Endothelial cell of umbilical vein (primary cell): ENCODE data around the gene SLFN12L. TPM values are rescaled to one million over a fixed set of nuclear protein-coding genes. Genes with fewer than 3 reads are reported as not detected.

Experiments used
- BruUV-seq: library from RNA; stranded (reverse); fragments of 400-500 nt; replicated peaks from 2 replicates; lab custom pipeline; 2021; lab: Mats Ljungman, UMichigan
- CTCF ChIA-PET: fragments of 300-600, 350-600 bp; sonication (Branson Sonifier 250); formaldehyde crosslinking; loops from one replicate; lab custom pipeline; 2021; ENCODE audit warnings: antibody characterized with exemption, inconsistent platforms; lab: Charles Lee
- POLR2A ChIA-PET: fragments of 300-600, 350-600 bp; sonication (Branson Sonifier 250); formaldehyde crosslinking; loops from one replicate; lab custom pipeline; 2021; ENCODE audit warnings: antibody characterized with exemption, inconsistent platforms; lab: Charles Lee
- DNase-seq: peaks from one replicate; pipeline ENCODE4 v3.0.0-alpha.2; 2011; ENCODE audit warnings: low read depth, low spot score
- FAIRE-seq: peaks from 2 replicates; lab custom pipeline; 2011; peaks lifted over from hg19 to GRCh38; lab: Jason Lieb, UNC
- H2AFZ ChIP-seq: 2 replicates; pipeline ENCODE4 v1.6.0; 2012; ENCODE audit warnings: low read depth, low read length, control low read depth, inconsistent platforms
- H3K27ac ChIP-seq: 2 replicates; pipeline ENCODE4 v1.5.1; 2011; ENCODE audit warnings: low read depth, mild to moderate bottlenecking, control low read depth, low read length, moderate library complexity; ENCODE audit not compliant: insufficient read depth
- H3K27me3 ChIP-seq, 2 experiments: 2 replicates each; pipeline versions ENCODE4 v1.6.0 to v1.6.1; 2011; ENCODE audit warnings: low read length in 2 of 2, mixed read lengths in 1 of 2; ENCODE audit not compliant: control insufficient read depth in 2 of 2, insufficient read depth in 2 of 2
- H3K36me3 ChIP-seq, 2 experiments: 2 replicates in 1 of 2; 3 replicates in 1 of 2; pipeline ENCODE4 v1.5.1; 2011; ENCODE audit warnings: low read length in 2 of 2, mild to moderate bottlenecking in 1 of 2, moderate library complexity in 1 of 2; ENCODE audit not compliant: control insufficient read depth in 2 of 2, insufficient read depth in 2 of 2; ENCODE audit errors: extremely low read depth in 1 of 2
- H3K4me1 ChIP-seq: 3 replicates; pipeline ENCODE4 v1.5.1; 2011; ENCODE audit warnings: mild to moderate bottlenecking, low read length; ENCODE audit not compliant: control insufficient read depth, insufficient read depth; ENCODE audit errors: extremely low read depth
- H3K4me2 ChIP-seq: 2 replicates; pipeline ENCODE4 v1.6.1; 2011; ENCODE audit warnings: low read length, control low read depth, mixed read lengths; ENCODE audit not compliant: insufficient read depth
- H3K4me3 ChIP-seq, 3 experiments: fragments of 200-600 bp in 1 of 3; sonication (generic), shearing (Covaris generic) in 1 of 3; replicated peaks in 1 of 3; 2 replicates each; pipeline ENCODE4 v1.5.1; 2011 to 2016; ENCODE audit warnings: control low read depth in 3 of 3, low read length in 3 of 3, mild to moderate bottlenecking in 2 of 3, inconsistent platforms in 1 of 3, low read depth in 1 of 3, moderate library complexity in 1 of 3; ENCODE audit not compliant: insufficient read depth in 1 of 3
- H3K79me2 ChIP-seq: 2 replicates; pipeline ENCODE4 v1.6.0; 2012; ENCODE audit warnings: low read length, inconsistent platforms; ENCODE audit not compliant: control insufficient read depth, insufficient read depth
- H3K9ac ChIP-seq: replicated peaks from 2 replicates; pipeline ENCODE3; 2011; ENCODE audit warnings: low read length, control low read depth; ENCODE audit not compliant: insufficient read depth; ENCODE audit errors: extremely low read depth
- H3K9me1 ChIP-seq: replicated peaks from 3 replicates; pipeline ENCODE4 v1.6.0; 2011; ENCODE audit warnings: mild to moderate bottlenecking, low read length; ENCODE audit not compliant: control insufficient read depth, insufficient read depth; ENCODE audit errors: extremely low read depth
- H3K9me3 ChIP-seq: replicated peaks from 2 replicates; pipeline ENCODE4 v1.5.1; 2012; ENCODE audit warnings: low read length, inconsistent platforms; ENCODE audit not compliant: control insufficient read depth, insufficient read depth
- H4K20me1 ChIP-seq: replicated peaks from 2 replicates; pipeline ENCODE3; 2011; ENCODE audit warnings: mild to moderate bottlenecking, low read length; ENCODE audit not compliant: control insufficient read depth, insufficient read depth; ENCODE audit errors: extremely low read depth
- CTCF ChIP-seq, 2 donors: IDR thresholded peaks; 1 replicate in 1 of 2; 2 replicates in 1 of 2; pipeline ENCODE4 v1.5.1; 2011; ENCODE audit warnings: low read length in 2 of 2, mild to moderate bottlenecking in 2 of 2, moderate library complexity in 2 of 2, control low read depth in 1 of 2, inconsistent platforms in 1 of 2, low read depth in 1 of 2; ENCODE audit not compliant: insufficient read depth in 1 of 2; ENCODE audit errors: extremely low read depth in 1 of 2
- EZH2 ChIP-seq: IDR thresholded peaks from 2 replicates; pipeline ENCODE4 v1.6.1; 2012; ENCODE audit warnings: borderline replicate concordance, low read depth, mild to moderate bottlenecking, moderate library complexity, low read length, inconsistent platforms; ENCODE audit not compliant: severe bottlenecking
- FOS ChIP-seq: IDR thresholded peaks from 2 replicates; pipeline ENCODE4 v1.6.1; 2011; ENCODE audit warnings: mild to moderate bottlenecking, low read length, moderate library complexity, borderline replicate concordance; ENCODE audit not compliant: insufficient read depth
- GATA2 ChIP-seq: IDR thresholded peaks from 2 replicates; pipeline ENCODE4 v1.7.0; 2011; ENCODE audit warnings: low read depth, mild to moderate bottlenecking, moderate library complexity, mixed read lengths, low read length; ENCODE audit not compliant: insufficient read length, insufficient read depth
- JUN ChIP-seq: IDR thresholded peaks from 2 replicates; pipeline ENCODE4 v1.6.1; 2011; ENCODE audit warnings: borderline replicate concordance, low read depth; ENCODE audit not compliant: insufficient read length, insufficient read depth
- MYC ChIP-seq: IDR thresholded peaks from one replicate; pipeline ENCODE4 v1.6.1; 2011; ENCODE audit warnings: mild to moderate bottlenecking, low read depth, low read length
- POLR2A ChIP-seq: IDR thresholded peaks from 2 replicates; pipeline ENCODE4 v1.6.1; 2012; ENCODE audit warnings: low read depth, mild to moderate bottlenecking, control low read depth, low read length
- POLR2AphosphoS5 ChIP-seq: IDR thresholded peaks from 2 replicates; pipeline ENCODE4 v1.6.1; 2012; ENCODE audit warnings: low read depth, mild to moderate bottlenecking, control low read depth, low read length, moderate library complexity; ENCODE audit not compliant: insufficient read depth
- dilution Hi-C: fragments of 300-500 bp; cut with MboI; formaldehyde crosslinking; loops from one replicate; pipeline ENCODE4 v1.15.0; 2019; ENCODE audit warnings: low sequenced_read_pairs; ENCODE audit not compliant: extremely low pct_ligation_motif_present
- intact Hi-C: fragments of 100-400 bp; cut with micrococcal nuclease; formaldehyde crosslinking; loops from one replicate; pipeline ENCODE4 v1.10.0; 2022
- polyA plus RNA-seq, 4 experiments: library from polyadenylated mRNA; depleted of rRNA in 3 of 4; stranded (reverse) in 3 of 4; unstranded in 1 of 4; fragments of >200 nt; gene quantifications; 2 replicates each; pipeline versions ENCODE4 v1.2.1 to v1.2.3, GENCODE V29; 2011 to 2012; ENCODE audit warnings: missing spikeins in 1 of 4
- total RNA-seq: library from RNA; stranded (reverse); gene quantifications from 2 replicates; pipeline ENCODE4 v1.2.3, GENCODE V29; 2021
- TF ChIP-seq, protein P1 (sequence below): IDR thresholded peaks from 2 replicates; pipeline ENCODE4 v1.6.1; 2011; ENCODE audit not compliant: insufficient read depth, insufficient read length

SLFN12L gene
- total and polyA plus RNA-seq, 2 donors (not counting 3 experiments of a cell fraction or from before 2014, with no cell fraction given), result not detected

DNA sequence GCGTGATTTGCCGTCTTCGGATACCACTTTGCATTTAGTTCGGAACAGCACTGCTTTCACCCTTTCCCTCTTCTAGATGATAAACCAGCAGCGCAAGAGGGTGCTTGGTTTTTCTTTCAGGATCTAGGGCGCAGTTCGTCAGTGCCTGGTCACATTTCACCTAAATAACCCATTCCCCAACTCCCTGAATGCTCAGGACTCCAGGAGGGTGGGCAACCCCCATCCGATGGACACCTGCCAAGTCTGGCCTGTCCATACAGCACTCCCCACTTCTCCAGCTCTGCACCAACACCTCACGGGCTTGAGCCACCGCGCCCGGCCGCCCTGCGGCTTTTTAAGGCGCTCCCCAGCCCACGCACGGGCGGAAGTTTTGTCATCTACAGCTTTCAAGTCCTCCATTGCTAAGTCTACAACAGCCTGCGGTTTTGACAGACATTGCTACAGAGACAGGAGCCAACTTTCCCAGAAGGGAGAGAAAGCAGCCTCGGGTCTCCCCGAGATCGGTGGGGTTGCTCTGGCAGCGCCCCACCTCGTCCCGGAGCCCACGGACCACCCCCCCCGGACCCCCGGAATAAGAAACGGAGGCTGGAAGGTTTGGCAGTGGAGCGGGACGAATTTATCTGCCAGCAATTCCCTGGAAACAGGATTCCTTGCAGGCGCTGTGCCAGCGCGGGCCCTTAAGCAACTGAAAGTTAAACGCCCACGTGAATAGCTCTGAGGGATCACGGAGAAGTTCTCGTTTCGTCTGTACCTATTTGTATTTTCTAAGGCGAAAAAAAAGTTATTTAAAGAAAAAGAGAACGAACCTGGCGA, 50.4 kb downstream of the SLFN12L start:
- Histone ChIP-seq H3K4me1 (peaks cover 5% of the 10 kb centered on the region), H3K9me1 (no peaks in the 10 kb centered on the region), H3K9ac (no peak overlapping the region), H3K27me3 (peaks cover 77 to 83% of the 10 kb centered on the region in 2 experiments), H4K20me1 (no peaks in the 10 kb centered on the region), H2AFZ (no peak overlapping the region), H3K9me3 (no peaks in the 10 kb centered on the region), H3K4me3 (peak overlapping the region in 2 of 3 experiments; percentile 17 to 37), H3K79me2 (no peaks in the 10 kb centered on the region), H3K27ac (no peak overlapping the region), H3K4me2 (peak overlapping the region; percentile 62), H3K36me3 (no peaks in the 10 kb centered on the region)
- dilution Hi-C loops (no loop called here), intact Hi-C loops (loop anchor here (1.0 kb wide), 1 partner anchor 54 kb away; no protein-coding TSS in a partner anchor)
- FAIRE-seq, result no peak
- no peak for TF ChIP-seq JUN
- TF ChIP-seq EZH2, result peak; percentile 57
- no TSS peak for BruUV-seq
- POLR2A ChIA-PET, result no interaction called here
- CTCF ChIA-PET, result no interaction called here
- DNase-seq, result peak; percentile 11

GRCh38 chr17:35479271-35479670, 58.2 kb downstream of the SLFN12L start:
- no peak overlapping the region for H2AFZ ChIP-seq
- no peaks in the 10 kb centered on the region for H3K9me1 ChIP-seq
- TF ChIP-seq GATA2, result no peak
- TF ChIP-seq JUN, result no peak
- TF ChIP-seq FOS, result no peak
- TF ChIP-seq, protein P1, sequence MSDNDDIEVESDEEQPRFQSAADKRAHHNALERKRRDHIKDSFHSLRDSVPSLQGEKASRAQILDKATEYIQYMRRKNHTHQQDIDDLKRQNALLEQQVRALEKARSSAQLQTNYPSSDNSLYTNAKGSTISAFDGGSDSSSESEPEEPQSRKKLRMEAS, result no peak
- TF ChIP-seq CTCF (IDR thresholded peaks at IDR 0.05; ENCODE audit: extremely low read depth in 1 of 2, insufficient read depth in 1 of 2, low read depth in 1 of 2, low read length in 2 of 2), result no peak
- TF ChIP-seq MYC, result no peak
- no peak for TF ChIP-seq EZH2
- TF ChIP-seq POLR2AphosphoS5, result no peak
- TF ChIP-seq POLR2A, result no peak
- ChIA-PET POLR2A (no interaction called here), CTCF (interaction anchor here (0.7 kb wide), 1 partner anchor 9 kb away, joined by 3 read pairs; no protein-coding TSS in a partner anchor)
- DNase-seq (no peak), FAIRE-seq (no peak)
- H3K36me3 ChIP-seq, result no peaks in the 10 kb centered on the region
- peaks cover 39 to 46% of the 10 kb centered on the region in 2 experiments for H3K27me3 ChIP-seq
- H3K4me3 ChIP-seq, result no peak overlapping the region
- no peaks in the 10 kb centered on the region for H3K79me2 ChIP-seq
- no peaks in the 10 kb centered on the region for H3K4me1 ChIP-seq
- no peaks in the 10 kb centered on the region for H4K20me1 ChIP-seq
- dilution Hi-C loops, result no loop called here
- H3K27ac ChIP-seq, result no peak overlapping the region
- H3K9ac ChIP-seq, result no peak overlapping the region
- intact Hi-C loops, result no loop called here
- no peaks in the 10 kb centered on the region for H3K9me3 ChIP-seq
- BruUV-seq, result no TSS peak
- no peak overlapping the region for H3K4me2 ChIP-seq
